Activated T-cell treated with anti-CD3 and anti-CD28 coated beads, Interleukin-2, amount 50 U/mL, for 72 hours (primary cell): ENCODE data around the gene ADAR. TPM values are rescaled to one million over a fixed set of nuclear protein-coding genes. Genes with fewer than 3 reads are reported as not detected.
"Not testable (repeated sequence)": the region's sequence is repeated elsewhere in the genome, so short reads cannot be mapped to it uniquely, and the experiment has no call there.

Experiments
- ATAC-seq, 2 donors: fragments of 150-1000 bp; cut with Tn5 transposase; replicated peaks in 1 of 2; 2 replicates each; pipeline ENCODE4 v1.10.0; 2021; ENCODE audit warnings: moderate library complexity in 2 of 2, mild to moderate bottlenecking in 1 of 2
- DNase-seq, 2 donors: peaks; one replicate each; pipeline ENCODE4 v3.0.0; 2021 to 2022; ENCODE audit warnings: mixed read lengths in 1 of 2
- H3K27ac Mint-ChIP-seq: one replicate; pipeline ENCODE4 v1.8.0; 2022; ENCODE audit warnings: mild to moderate bottlenecking, moderate library complexity, mixed read lengths
- H3K27me3 Mint-ChIP-seq: one replicate; pipeline ENCODE4 v1.8.0; 2022; ENCODE audit warnings: low read depth, mixed read lengths
- H3K36me3 Mint-ChIP-seq, 2 donors: one replicate each; pipeline ENCODE4 v1.8.0; 2022; ENCODE audit warnings: mixed read lengths in 2 of 2, mild to moderate bottlenecking in 1 of 2; ENCODE audit not compliant: insufficient read depth in 2 of 2
- H3K4me1 Mint-ChIP-seq: one replicate; pipeline ENCODE4 v1.8.0; 2022; ENCODE audit warnings: low read depth, mixed read lengths
- H3K4me3 Mint-ChIP-seq, 2 donors: one replicate each; pipeline ENCODE4 v1.8.0; 2022; ENCODE audit warnings: mild to moderate bottlenecking in 2 of 2, mixed read lengths in 2 of 2, moderate library complexity in 2 of 2
- H3K9me3 Mint-ChIP-seq, 2 donors: one replicate each; pipeline ENCODE4 v1.8.0; 2022; ENCODE audit warnings: mixed read lengths in 2 of 2
- total RNA-seq, 2 donors: library from RNA; stranded (reverse); gene quantifications; one replicate each; pipeline ENCODE4 v1.2.3, GENCODE V29; 2022

The ADAR gene
- total RNA-seq, result 100 to 1,000 TPM; 257 to 305 TPM

GRCh38 chr1:154607609-154608396 lies at the start of gene ADAR:
TSS of gene ADAR (minus strand) at chr1:154608186. CDS start at chr1:154608006, 180 bp downstream.
- Mint-ChIP-seq H3K4me3 (peak within 1 kb of the TSS; percentile 87 to 96), H3K27ac (peak within 1 kb of the TSS; percentile 96), H3K27me3 (no peaks in the 10 kb centered on the region), H3K9me3 (no peaks in the 10 kb centered on the region), H3K36me3 (peaks cover 16 to 31% of the 10 kb centered on the region in 2 donors), H3K4me1 (peaks cover 87% of the 10 kb centered on the region)
- ATAC-seq, result peak; percentile 80 to 88
- DNase-seq, result peak; percentile 93 to 95

- no peaks in the 10 kb centered on the region for H3K9me3 Mint-ChIP-seq
- H3K4me1 Mint-ChIP-seq, result no peaks in the 10 kb centered on the region
- H3K4me3 Mint-ChIP-seq, result no peak overlapping the region
- H3K27ac Mint-ChIP-seq, result no peak overlapping the region
- H3K27me3 Mint-ChIP-seq, result peaks cover 48% of the 10 kb centered on the region
- ATAC-seq (no peak), DNase-seq (no peak)
- H3K36me3 Mint-ChIP-seq, result no peaks in the 10 kb centered on the region
Measured at GRCh38 chr1:154657556-154657955, 49.6 kb upstream of the ADAR start.

- ATAC-seq (no peak), DNase-seq (no peak)
- Mint-ChIP-seq H3K36me3 (no peaks in the 10 kb centered on the region), H3K27me3 (peaks cover 16% of the 10 kb centered on the region), H3K27ac (no peak overlapping the region), H3K4me1 (no peaks in the 10 kb centered on the region), H3K4me3 (no peak overlapping the region), H3K9me3 (no peaks in the 10 kb centered on the region)
Measured at GRCh38 chr1:154652893-154653292, 44.9 kb upstream of the ADAR start.

GRCh38 chr1:154644724-154645123 lies 36.7 kb upstream of the ADAR start:
- H3K27ac Mint-ChIP-seq, H3K27me3 Mint-ChIP-seq, H3K36me3 Mint-ChIP-seq, DNase-seq, ATAC-seq, H3K9me3 Mint-ChIP-seq, H3K4me3 Mint-ChIP-seq, H3K4me1 Mint-ChIP-seq: not testable (repeated sequence)

GRCh38 chr1:154641534-154641933 lies 33.5 kb upstream of the ADAR start:
- H3K4me3 Mint-ChIP-seq, result no peak overlapping the region
- DNase-seq, result no peak
- peaks cover 6% of the 10 kb centered on the region for H3K27me3 Mint-ChIP-seq
- ATAC-seq, result no peak
- no peaks in the 10 kb centered on the region for H3K4me1 Mint-ChIP-seq
- peaks cover 6 to 9% of the 10 kb centered on the region in 2 donors for H3K9me3 Mint-ChIP-seq
- peaks cover 5 to 8% of the 10 kb centered on the region in 2 donors for H3K36me3 Mint-ChIP-seq
- H3K27ac Mint-ChIP-seq, result no peak overlapping the region

- DNase-seq (no peak), ATAC-seq (no peak)
- peaks cover 5 to 8% of the 10 kb centered on the region in 2 donors for H3K36me3 Mint-ChIP-seq
- no peaks in the 10 kb centered on the region for H3K4me1 Mint-ChIP-seq
- H3K27ac Mint-ChIP-seq, result no peak overlapping the region
- H3K4me3 Mint-ChIP-seq, result no peak overlapping the region
- H3K9me3 Mint-ChIP-seq, result peaks cover 6 to 9% of the 10 kb centered on the region in 2 donors
- H3K27me3 Mint-ChIP-seq, result peaks cover 22% of the 10 kb centered on the region
Measured at GRCh38 chr1:154639876-154640275, 31.9 kb upstream of the ADAR start.

GRCh38 chr1:154635171-154635570 lies 27.2 kb upstream of the ADAR start:
- H3K27ac Mint-ChIP-seq, result no peak overlapping the region
- DNase-seq, result no peak
- no peak for ATAC-seq
- H3K4me3 Mint-ChIP-seq, result no peak overlapping the region
- H3K36me3 Mint-ChIP-seq, result peaks cover 2 to 8% of the 10 kb centered on the region in 2 donors
- no peaks in the 10 kb centered on the region for H3K4me1 Mint-ChIP-seq
- peaks cover 3 to 5% of the 10 kb centered on the region in 2 donors for H3K9me3 Mint-ChIP-seq
- H3K27me3 Mint-ChIP-seq, result peaks cover 24% of the 10 kb centered on the region

GRCh38 chr1:154629675-154630073 lies 21.7 kb upstream of the ADAR start:
- DNase-seq, result no peak
- ATAC-seq, result no peak
- Mint-ChIP-seq H3K36me3 (peaks cover 10 to 13% of the 10 kb centered on the region in 2 donors), H3K27ac (no peak overlapping the region), H3K9me3 (peaks cover 4 to 6% of the 10 kb centered on the region in 2 donors), H3K4me1 (peaks cover 37% of the 10 kb centered on the region), H3K27me3 (no peaks in the 10 kb centered on the region), H3K4me3 (no peak overlapping the region)

GRCh38 chr1:154629061-154629674 lies 21.2 kb upstream of the ADAR start:
- no peak for ATAC-seq
- H3K9me3 Mint-ChIP-seq, result peaks cover 4 to 6% of the 10 kb centered on the region in 2 donors
- H3K27me3 Mint-ChIP-seq, result no peaks in the 10 kb centered on the region
- no peak for DNase-seq
- H3K4me3 Mint-ChIP-seq, result peak overlapping the region; percentile 99
- H3K27ac Mint-ChIP-seq, result peak overlapping the region; percentile 99
- H3K4me1 Mint-ChIP-seq, result peaks cover 42% of the 10 kb centered on the region
- peaks cover 10 to 13% of the 10 kb centered on the region in 2 donors for H3K36me3 Mint-ChIP-seq

- peaks cover 10 to 18% of the 10 kb centered on the region in 2 donors for H3K36me3 Mint-ChIP-seq
- peaks cover 4 to 6% of the 10 kb centered on the region in 2 donors for H3K9me3 Mint-ChIP-seq
- ATAC-seq (no peak), DNase-seq (no peak)
- no peaks in the 10 kb centered on the region for H3K27me3 Mint-ChIP-seq
- H3K27ac Mint-ChIP-seq, result peak overlapping the region; percentile 99
- peak overlapping the region; percentile 99 for H3K4me3 Mint-ChIP-seq
- H3K4me1 Mint-ChIP-seq, result peaks cover 53% of the 10 kb centered on the region
Measured at GRCh38 chr1:154628121-154628405, 20.1 kb upstream of the ADAR start.

GRCh38 chr1:154627257-154628120 lies 19.5 kb upstream of the ADAR start:
- Mint-ChIP-seq H3K9me3 (peaks cover 4 to 6% of the 10 kb centered on the region in 2 donors), H3K36me3 (peaks cover 10 to 18% of the 10 kb centered on the region in 2 donors), H3K4me3 (peak overlapping the region; percentile 99), H3K27me3 (no peaks in the 10 kb centered on the region), H3K4me1 (peaks cover 59% of the 10 kb centered on the region), H3K27ac (peak overlapping the region; percentile 99)
- DNase-seq (peak; percentile 90 to 91), ATAC-seq (peak; percentile 70 to 75)

- H3K36me3 Mint-ChIP-seq, result peaks cover 10 to 20% of the 10 kb centered on the region in 2 donors
- ATAC-seq, result peak; percentile 39 to 55
- peaks cover 4 to 6% of the 10 kb centered on the region in 2 donors for H3K9me3 Mint-ChIP-seq
- H3K27ac Mint-ChIP-seq, result peak overlapping the region; percentile 99
- DNase-seq, result no peak
- no peaks in the 10 kb centered on the region for H3K27me3 Mint-ChIP-seq
- peaks cover 67% of the 10 kb centered on the region for H3K4me1 Mint-ChIP-seq
- H3K4me3 Mint-ChIP-seq, result peak overlapping the region; percentile 99
Measured at GRCh38 chr1:154626456-154627256, 18.7 kb upstream of the ADAR start.
